Heart right ventricle (tissue), 16 donors: Measurements from ENCODE around the gene ENTPD1. TPM values are rescaled to one million over a fixed set of nuclear protein-coding genes. Genes with fewer than 3 reads are reported as not detected.
"Not testable (repeated sequence)": the region's sequence is repeated elsewhere in the genome, so short reads cannot be mapped to it uniquely, and the experiment has no call there.

ENCODE experiments used
- ATAC-seq, 8 donors: fragments of 200-7000 bp; cut with Tn5 transposase; one replicate each; pipeline ENCODE4 v1.9.1; 2020; ENCODE audit warnings: mild to moderate bottlenecking in 8 of 8, moderate library complexity in 8 of 8, moderate number of reproducible peaks in 1 of 8
- DNase-seq, 2 donors: peaks; one replicate each; pipeline ENCODE4 v3.0.0-alpha.2; 2020
- H3K27ac ChIP-seq, 10 donors: fragments of 200-600 bp; sonication (generic) in 2 of 10; one replicate each; pipeline versions ENCODE4 v1.5.0 to v1.8.0; 2020 to 2022; ENCODE audit warnings: mild to moderate bottlenecking in 3 of 10
- H3K27me3 ChIP-seq, 7 donors: fragments of 200-600 bp; one replicate each; pipeline ENCODE4 v1.8.0; 2021 to 2022; ENCODE audit warnings: mild to moderate bottlenecking in 2 of 7
- H3K36me3 ChIP-seq, 9 donors: fragments of 200-600 bp; sonication (generic) in 1 of 9; one replicate each; pipeline versions ENCODE4 v1.5.0 to v1.8.0; 2020 to 2022; ENCODE audit warnings: mild to moderate bottlenecking in 2 of 9
- H3K4me1 ChIP-seq, 9 donors: fragments of 200-600 bp; sonication (generic) in 1 of 9; one replicate each; pipeline versions ENCODE4 v1.5.0 to v1.8.0; 2020 to 2022; ENCODE audit warnings: mild to moderate bottlenecking in 4 of 9
- H3K4me3 ChIP-seq, 10 donors: fragments of 200-600 bp; sonication (generic) in 2 of 10; one replicate each; pipeline versions ENCODE4 v1.5.0 to v1.8.0; 2020 to 2022; ENCODE audit warnings: mild to moderate bottlenecking in 7 of 10, moderate library complexity in 2 of 10
- H3K9me3 ChIP-seq, 11 donors: fragments of 200-600 bp in 10 of 11; sonication (generic) in 2 of 11; one replicate each; pipeline versions ENCODE4 v1.5.0 to v1.8.0; 2013 to 2022; ENCODE audit warnings: mild to moderate bottlenecking in 2 of 11, control low read depth in 1 of 11, moderate library complexity in 1 of 11
- WGBS, 2 donors: extraction: QIAGEN DNeasy Blood & Tissue Kit; methylation state at CpG; one replicate each; pipeline ENCODE4 v1.1.7; 2013; ENCODE audit warnings: inconsistent platforms in 1 of 2; 5-methylcytosine and 5-hydroxymethylcytosine counted together
- intact Hi-C, 10 donors: fragments of 100-400 bp; cut with DNase I; formaldehyde crosslinking; loops; one replicate each; pipeline versions ENCODE4 v1.11.1 to v1.14.2; 2022
- polyA plus RNA-seq, 2 donors: library from polyadenylated mRNA; stranded (reverse); fragments of 200-250 nt; gene quantifications; one replicate each; pipeline ENCODE4 v1.2.3, GENCODE V29; 2013
- total RNA-seq, 10 donors: library from RNA; stranded (reverse); fragmentation: NEBNext Ultra II Directional in 3 of 10; extraction: Animal tissue kit (Norgen Biotek cat#: 25700) in 3 of 10; gene quantifications; one replicate each; pipeline versions ENCODE4 v1.2.1 to v1.2.4, GENCODE V29; 2021 to 2023
- TF ChIP-seq, protein P1 (sequence below), 9 donors: fragments of 200-600 bp; sonication (generic) in 2 of 9; IDR thresholded peaks; one replicate each; pipeline versions ENCODE4 v1.5.0 to v1.8.0; 2021 to 2022; ENCODE audit warnings: antibody characterized with exemption in 9 of 9, mild to moderate bottlenecking in 5 of 9, moderate library complexity in 1 of 9
- donor health status: Arrhythmogenic right ventricular cardiomyopathy.
- donor health status: ischemic (EF 13 %, LVEDD 7.1; RV severe dilation, severe dysfunction).
- donor health status: healthy with polysubstance abuse.
- donor health status: DM: no; HTN: yes; CAD: no.
- donor health status: DM: no; HTN: no; CAD: no.
- donor health status: ischemic (EF 25% LVEDD 6.9; RV normal size, moderate dysfunction).
- donor health status: ischemic (EF 25% LVEDD 5.7; RV mildly dilated, moderate dysfunction).
- donor health status: healthy.
- donor health status: DM: yes; HTN: yes; CAD: no.
- donor health status: Ischemic cardiomyopathy.
- donor health status: ischemic (EF 35%, LVEDD 5.7; RV mildly dilated, moderate dysfunction).
- donor health status: nonischemic (EF 11% LVEDD 7.7; RV severe dilation, severe dysfunction).
- donor health status: DM: yes; HTN: yes; CAD: no.
- donor health status: PGD.
- donor health status: ischemic (EF 29% LVEDD 5.4; RV normal size, mild dysfunction).
- donor health status: nonischemic (EF 23%, LVEDD 6.1; RV moderate dilation, normal function).

ENTPD1 gene
- total and polyA plus RNA-seq, 12 donors: 4.2 to 13.0 (median 9.1) TPM

DNA sequence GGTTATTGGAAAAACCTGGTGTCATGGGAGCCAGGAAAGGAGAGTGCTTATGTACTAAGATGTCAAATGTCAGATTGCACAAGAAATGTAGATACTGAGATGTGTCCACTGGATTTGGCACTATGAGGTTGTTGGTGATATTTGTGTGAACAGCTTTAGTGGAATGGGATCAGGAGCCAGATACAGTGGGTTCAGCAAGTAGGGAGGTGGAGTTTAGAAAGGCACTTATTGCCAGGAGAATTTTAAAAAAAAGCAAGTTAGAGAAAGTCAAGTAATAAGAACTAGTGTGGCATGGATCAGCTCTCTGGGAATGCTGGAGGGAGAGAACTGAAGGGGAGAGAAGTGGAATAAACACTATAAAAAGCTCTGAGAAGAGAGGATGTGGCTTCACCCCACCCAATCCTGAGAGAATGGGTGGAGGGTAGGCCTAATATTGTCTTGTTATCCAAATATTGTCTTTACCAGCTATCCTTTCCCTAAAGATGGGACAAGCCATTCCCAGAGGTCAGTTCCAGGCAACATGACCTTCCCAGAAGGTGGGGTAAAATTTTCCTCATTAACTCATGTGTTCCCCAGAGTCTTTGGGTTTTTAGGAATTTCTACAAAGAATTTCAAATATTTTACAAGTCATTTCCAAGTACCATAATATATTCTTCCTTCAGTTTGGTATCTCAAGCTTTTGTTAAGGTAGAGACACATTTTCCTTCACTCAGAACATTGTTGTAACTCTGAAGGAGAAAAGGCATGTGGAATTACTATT lies 42.3 kb downstream of the ENTPD1 start:
- H3K4me1 ChIP-seq: peaks cover 0 to 40% (median 14%) of the 10 kb centered on the region in 9 donors
- TF ChIP-seq, protein P1, sequence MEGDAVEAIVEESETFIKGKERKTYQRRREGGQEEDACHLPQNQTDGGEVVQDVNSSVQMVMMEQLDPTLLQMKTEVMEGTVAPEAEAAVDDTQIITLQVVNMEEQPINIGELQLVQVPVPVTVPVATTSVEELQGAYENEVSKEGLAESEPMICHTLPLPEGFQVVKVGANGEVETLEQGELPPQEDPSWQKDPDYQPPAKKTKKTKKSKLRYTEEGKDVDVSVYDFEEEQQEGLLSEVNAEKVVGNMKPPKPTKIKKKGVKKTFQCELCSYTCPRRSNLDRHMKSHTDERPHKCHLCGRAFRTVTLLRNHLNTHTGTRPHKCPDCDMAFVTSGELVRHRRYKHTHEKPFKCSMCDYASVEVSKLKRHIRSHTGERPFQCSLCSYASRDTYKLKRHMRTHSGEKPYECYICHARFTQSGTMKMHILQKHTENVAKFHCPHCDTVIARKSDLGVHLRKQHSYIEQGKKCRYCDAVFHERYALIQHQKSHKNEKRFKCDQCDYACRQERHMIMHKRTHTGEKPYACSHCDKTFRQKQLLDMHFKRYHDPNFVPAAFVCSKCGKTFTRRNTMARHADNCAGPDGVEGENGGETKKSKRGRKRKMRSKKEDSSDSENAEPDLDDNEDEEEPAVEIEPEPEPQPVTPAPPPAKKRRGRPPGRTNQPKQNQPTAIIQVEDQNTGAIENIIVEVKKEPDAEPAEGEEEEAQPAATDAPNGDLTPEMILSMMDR (IDR thresholded peaks at IDR 0.05): no peak
- H3K4me3 ChIP-seq: no peak overlapping the region
- H3K9me3 ChIP-seq: peaks cover 0 to 23% (median 6%) of the 10 kb centered on the region in 11 donors
- H3K27me3 ChIP-seq: no peaks in the 10 kb centered on the region
- DNase-seq: no peak
- H3K27ac ChIP-seq: no peak overlapping the region
- peak in 1 of 8 donors; percentile 21 for ATAC-seq
- H3K36me3 ChIP-seq: no peaks in the 10 kb centered on the region
- intact Hi-C loops: no loop called here

DNA sequence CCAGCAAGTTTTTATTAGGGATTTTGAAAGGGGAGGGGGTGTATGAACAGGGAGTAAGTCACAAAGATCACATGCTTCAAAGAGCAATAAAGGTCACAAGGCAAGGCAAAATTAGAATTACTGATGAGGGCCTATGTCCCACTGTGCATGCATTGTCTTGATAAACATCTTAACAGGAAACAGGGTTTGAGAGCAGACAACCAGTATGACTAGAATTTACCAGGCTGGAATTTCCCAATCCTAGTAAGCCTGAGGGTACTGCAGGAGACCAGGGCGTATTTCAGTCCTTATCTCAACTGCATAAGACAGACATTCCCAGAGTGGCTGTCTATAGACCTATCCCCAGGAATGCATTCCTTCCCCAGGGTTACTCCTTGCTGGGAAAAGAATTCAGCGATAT lies 44.3 kb downstream of the ENTPD1 start:
- H3K36me3 ChIP-seq, H3K27ac ChIP-seq, DNase-seq, ATAC-seq, H3K4me3 ChIP-seq, intact Hi-C loops, H3K27me3 ChIP-seq: not testable (repeated sequence)
- 70 to 78% methylated on average over 2 of the region's 2 CpGs for WGBS, 2 donors
- peaks cover 0 to 29% (median 6%) of the 10 kb centered on the region in 11 donors for H3K9me3 ChIP-seq
- peaks cover 0 to 20% (median 0%) of the 10 kb centered on the region in 9 donors for H3K4me1 ChIP-seq

DNA sequence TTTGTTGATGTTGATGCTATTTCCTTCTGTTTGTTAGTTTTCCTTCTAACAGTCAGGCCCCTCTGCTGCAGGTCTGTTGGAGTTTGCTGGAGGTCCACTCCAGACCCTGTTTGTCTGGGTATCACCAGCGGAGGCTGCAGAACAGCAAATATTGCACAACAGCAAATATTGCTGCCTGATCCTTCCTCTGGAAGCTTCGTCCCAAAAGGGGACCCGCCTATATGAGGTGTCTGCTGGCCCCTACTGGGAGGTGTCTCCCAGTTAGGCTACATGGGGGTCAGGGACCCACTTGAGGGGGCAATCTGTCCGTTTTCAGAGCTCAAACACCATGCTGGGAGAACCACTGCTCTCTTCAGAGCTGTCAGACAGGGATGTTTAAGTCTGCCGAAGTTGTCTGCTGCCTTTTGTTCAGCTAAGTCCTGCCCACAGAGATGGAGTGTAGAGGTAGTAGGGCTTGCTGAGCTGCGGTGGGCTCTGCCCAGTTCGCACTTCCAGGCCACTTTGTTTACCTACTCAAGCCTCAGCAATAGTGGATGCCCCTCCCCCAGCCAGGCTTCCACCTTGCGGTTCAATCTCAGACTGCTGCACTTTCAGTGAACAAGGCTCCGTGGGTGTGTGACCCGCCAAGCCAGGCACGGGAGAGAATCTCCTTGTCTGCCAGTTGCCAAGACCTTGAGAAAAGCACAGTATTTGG lies 50.9 kb downstream of the ENTPD1 start:
- DNase-seq, intact Hi-C loops, H3K4me3 ChIP-seq, ATAC-seq, H3K27me3 ChIP-seq, H3K36me3 ChIP-seq, H3K27ac ChIP-seq, H3K4me1 ChIP-seq: not testable (repeated sequence)
- 85 to 86% methylated on average over 11 of the region's 11 CpGs for WGBS, 2 donors
- H3K9me3 ChIP-seq: peaks cover 0 to 19% (median 0%) of the 10 kb centered on the region in 11 donors

DNA sequence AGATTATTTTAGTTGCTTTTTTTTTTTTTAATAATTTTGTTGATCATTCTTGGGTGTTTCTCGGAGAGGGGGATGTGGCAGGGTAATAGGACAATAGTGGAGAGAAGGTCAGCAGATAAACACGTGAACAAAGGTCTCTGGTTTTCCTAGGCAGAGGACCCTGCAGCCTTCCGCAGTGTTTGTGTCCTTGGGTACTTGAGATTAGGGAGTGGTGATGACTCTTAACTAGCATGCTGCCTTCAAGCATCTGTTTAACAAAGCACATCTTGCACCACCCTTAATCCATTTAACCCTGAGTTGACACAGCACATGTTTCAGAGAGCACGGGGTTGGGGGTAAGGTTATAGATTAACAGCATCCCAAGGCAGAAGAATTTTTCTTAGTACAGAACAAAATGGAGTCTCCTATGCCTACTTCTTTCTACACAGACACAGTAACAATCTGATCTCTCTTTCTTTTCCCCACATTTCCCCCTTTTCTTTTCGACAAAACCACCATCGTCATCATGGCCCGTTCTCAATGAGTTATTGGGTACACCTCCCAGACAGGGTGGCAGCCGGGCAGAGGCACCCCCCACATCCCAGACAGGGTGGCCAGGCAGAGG lies 52.8 kb downstream of the ENTPD1 start:
- H3K4me3 ChIP-seq, H3K9me3 ChIP-seq, H3K4me1 ChIP-seq, H3K36me3 ChIP-seq, ATAC-seq, H3K27ac ChIP-seq, DNase-seq, intact Hi-C loops, H3K27me3 ChIP-seq: not testable (repeated sequence)
- WGBS, 2 donors: 94 to 96% methylated on average over 7 of the region's 8 CpGs

DNA sequence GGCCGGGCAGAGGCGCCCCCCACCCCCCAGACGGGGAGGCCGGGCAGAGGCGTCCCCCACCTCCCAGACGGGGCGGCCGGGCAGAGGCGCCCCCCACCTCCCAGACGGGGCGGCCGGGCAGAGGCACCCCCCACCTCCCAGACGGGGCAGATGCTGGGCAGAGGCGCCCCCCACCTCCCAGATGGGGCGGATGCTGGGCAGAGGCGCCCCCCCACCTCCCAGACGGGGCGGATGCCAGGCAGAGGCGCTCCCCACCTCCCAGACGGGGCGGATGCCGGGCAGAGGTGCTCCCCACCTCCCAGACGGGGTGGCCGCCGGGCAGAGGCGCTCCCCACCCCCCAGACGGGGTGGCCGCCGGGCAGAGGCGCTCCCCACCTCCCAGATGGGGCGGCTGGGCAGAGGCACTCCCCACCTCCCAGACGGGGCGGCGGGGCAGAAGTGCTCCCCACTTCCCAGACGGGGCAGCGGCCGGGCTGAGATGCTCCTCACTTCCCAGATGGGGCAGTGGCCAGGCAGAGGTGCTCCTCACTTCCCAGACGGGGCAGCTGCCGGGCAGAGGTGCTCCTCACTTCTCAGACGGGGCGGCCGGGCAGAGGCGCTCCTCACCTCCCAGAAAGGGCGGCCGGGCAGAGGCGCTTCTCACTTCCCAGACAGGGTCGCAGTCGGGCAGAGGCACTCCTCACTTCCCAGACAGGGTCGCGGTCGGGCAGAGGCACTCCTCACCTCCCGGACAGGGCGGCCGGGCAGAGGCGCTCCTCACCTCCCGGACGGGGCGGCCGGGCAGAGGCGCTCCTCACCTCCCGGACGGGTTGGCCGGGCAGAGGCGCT lies 53.6 kb downstream of the ENTPD1 start:
- WGBS, 2 donors: 96 to 97% methylated on average over 52 to 64 of the region's 64 CpGs
- Histone ChIP-seq H3K4me1 (peaks cover 0 to 18% (median 14%) of the 10 kb centered on the region in 9 donors), H3K4me3 (no peak overlapping the region), H3K27me3 (no peaks in the 10 kb centered on the region), H3K9me3 (no peaks in the 10 kb centered on the region), H3K27ac (no peak overlapping the region), H3K36me3 (no peaks in the 10 kb centered on the region)
- intact Hi-C loops: no loop called here
- ATAC-seq (no peak), DNase-seq (no peak)
- TF ChIP-seq, protein P1 (IDR thresholded peaks at IDR 0.05): no peak
